HUDEP-2 (cell line): Measurements from ENCODE around the gene INPP4B.

ENCODE experiments used
- DNase-seq, 76 experiments: peaks; one replicate each; lab custom pipeline; 2025; ENCODE audit not compliant: unreplicated experiment in 76 of 76; lab: John Stamatoyannopoulos, UW

The INPP4B gene

DNA sequence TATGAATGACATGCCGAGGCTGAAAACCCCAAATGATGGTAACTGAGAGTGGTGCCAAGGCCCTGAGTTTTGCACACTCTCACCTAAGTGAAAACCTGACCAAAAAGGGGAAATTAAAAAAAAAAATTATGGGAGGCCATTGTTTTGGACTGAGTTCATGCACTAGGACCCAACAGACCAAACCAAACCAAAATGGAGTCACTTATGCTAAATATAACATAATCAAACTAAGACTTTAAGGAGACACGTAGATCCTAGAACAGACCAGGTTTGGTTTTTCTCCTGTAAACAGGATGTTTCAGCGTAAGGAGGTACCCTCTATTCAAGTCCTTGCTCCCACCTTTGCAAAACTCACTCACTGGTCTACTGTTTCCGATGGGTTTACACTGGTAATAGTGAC, 453.0 kb downstream of the INPP4B start:
- no peak for DNase-seq

DNA sequence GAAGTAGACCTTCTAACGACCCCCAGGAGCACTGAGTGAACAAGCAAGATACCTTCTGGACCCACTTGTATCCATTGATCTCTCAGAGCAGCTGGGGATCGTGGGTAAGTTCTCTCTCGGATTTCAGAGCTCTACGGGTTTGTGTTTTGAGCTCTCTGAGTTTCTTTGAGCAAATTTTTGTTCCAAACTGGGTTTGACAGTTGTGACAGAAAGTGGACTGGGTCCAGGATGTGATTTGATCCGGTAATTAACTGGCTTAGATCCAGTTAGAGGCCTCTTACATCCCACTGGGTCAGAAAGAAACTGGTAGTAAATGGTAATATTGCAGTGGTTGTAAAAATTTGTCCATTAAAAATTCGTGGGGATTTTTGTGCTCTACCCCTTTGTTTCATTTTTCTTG, 459.2 kb downstream of the INPP4B start:
- DNase-seq: no peak

DNA sequence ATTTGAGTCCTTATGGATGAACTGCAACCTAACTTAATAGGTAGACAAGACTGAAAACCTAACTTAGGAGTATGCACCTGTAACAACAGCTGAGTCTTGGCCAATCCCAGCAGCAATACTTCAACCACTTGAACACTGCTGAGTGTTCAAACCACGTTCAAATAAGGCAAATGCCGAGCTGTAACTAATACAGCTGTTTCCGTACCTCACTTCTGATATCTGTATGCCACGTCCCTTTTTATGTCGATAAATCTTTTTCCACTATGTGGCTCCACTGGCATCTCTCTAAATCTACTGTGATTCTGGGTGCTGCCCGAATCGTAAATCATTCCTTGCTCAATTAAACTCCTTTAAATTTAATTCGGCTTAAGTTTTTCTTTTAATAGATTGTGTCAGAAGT, 459.7 kb downstream of the INPP4B start:
- no peak for DNase-seq

DNA sequence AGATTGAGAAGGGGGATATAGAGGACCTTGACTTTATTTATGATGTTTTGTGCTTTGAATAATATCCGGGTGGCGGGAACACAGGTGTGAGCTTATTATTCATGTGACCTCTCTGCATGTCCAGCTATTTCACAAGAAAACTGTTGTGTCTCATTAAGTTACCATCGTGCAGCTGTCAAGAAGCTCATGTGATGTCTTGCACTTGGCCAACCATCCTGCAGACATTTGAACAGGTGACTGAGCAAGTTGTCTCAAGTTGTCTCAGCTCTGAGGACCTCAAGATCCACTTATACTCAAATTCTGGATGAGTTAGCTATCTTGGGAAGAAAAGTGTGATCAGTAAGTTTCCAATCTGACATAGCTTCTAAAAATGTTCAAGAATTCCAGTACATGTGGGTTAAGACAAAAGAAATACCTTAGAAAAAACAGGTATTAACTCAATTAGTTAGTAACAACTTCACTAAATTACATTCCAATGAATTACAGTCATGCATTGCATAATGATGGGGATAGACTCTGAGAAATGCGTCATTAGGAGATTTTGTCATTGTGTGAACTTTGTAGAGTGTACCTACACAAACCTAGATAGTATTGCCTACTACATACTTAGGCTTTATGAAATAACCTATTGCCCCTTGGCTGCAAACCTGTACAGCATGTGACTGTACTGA, 462.2 kb downstream of the INPP4B start:
- no peak for DNase-seq

DNA sequence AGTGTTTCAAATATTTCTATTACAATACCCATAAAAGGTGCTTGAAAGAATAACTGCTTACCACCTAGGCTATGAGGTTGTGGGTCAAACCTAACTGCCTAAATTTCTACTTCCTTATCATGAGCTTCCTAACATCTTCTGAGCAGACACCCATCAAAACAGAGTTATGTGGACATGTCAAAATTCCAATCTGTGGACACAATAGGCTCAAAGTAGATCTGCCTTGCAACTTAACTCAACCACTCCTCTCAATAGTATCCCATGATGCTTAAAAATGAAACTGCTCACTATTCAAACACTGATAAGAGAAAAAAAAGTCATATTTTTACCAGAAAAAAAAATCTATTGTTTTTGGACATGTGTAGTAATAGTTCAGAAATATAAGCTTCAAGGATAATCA, 462.7 kb downstream of the INPP4B start:
- DNase-seq: no peak

DNA sequence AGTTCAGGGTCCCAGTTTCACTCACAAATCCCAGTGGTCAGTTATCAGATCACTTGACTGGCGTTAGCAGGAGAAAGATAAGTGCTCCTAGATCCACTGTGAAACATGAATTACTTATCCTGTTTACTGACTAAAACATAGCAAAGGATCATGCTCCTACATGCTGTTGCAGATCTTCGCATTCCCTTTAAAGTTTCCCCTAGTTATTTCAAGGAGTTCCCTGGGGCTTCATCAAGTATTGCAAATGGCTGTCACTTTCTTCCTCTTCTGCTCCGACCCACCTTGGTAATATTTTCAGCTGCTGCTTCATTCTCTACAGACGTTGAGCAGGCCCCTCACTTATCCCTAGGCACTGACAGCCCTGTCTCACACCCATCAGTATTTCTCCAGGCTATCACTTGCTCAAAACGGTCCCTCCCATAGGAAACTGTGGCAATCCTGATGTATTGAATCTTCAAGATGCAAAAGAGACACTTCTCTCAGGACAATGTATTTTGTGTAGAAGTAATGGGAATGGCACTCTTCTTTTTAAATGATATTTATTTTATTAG, 466.0 kb downstream of the INPP4B start:
- DNase-seq: no peak

DNA sequence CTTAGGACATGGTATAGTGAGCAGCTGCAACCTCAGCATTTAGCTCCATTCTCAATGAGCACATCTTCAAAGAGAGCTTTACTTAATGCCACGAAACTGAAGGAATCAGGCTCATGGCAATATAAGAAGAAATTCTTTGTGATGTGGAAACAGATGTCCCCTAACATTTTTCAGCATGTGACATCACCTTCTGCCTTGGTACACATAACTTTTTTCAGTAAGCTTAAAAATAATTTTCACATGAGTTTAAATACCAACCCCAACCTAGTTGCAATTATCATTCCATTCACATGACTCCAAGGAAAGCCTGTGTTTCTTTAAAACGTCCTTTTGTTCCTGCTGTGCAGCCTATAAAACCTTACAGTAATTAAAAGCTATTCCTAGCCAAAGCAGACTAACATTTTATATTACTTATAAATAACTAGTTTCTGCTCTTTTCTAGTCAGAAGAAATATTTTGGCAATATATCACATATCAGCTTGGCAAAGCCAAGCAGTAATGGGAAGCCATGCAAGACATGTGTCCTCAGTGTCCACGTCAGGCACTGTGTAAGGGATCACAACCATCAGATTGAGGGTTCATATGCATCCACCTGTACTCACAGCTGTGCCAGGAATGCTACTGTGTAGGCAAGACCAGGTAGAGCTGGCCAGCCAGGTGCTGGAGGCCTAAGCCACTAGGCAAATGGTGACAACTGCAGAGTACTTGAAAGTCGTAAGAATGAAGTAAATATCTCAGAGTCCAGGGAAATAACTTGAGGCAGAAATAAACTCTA, 466.6 kb downstream of the INPP4B start:
- no peak for DNase-seq

DNA sequence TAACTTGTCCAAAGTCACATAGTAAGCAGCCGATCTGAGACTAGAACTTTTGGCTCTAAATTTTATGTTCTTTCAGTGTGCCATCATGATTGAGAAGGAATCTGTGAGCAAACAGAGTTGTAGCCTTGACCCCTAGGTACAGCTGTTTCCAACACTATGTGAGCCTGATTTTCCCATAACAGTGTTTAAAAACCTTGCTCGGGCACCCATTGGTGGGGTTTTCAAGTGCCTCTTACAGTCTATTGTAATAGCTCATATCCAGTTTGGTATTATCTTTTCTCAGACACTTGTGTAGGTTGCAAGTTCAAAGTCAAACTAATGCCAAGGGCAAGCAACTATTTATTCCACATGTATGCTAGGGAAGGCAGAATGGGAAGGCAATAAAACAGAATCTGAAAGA, 467.9 kb downstream of the INPP4B start:
- DNase-seq: no peak

DNA sequence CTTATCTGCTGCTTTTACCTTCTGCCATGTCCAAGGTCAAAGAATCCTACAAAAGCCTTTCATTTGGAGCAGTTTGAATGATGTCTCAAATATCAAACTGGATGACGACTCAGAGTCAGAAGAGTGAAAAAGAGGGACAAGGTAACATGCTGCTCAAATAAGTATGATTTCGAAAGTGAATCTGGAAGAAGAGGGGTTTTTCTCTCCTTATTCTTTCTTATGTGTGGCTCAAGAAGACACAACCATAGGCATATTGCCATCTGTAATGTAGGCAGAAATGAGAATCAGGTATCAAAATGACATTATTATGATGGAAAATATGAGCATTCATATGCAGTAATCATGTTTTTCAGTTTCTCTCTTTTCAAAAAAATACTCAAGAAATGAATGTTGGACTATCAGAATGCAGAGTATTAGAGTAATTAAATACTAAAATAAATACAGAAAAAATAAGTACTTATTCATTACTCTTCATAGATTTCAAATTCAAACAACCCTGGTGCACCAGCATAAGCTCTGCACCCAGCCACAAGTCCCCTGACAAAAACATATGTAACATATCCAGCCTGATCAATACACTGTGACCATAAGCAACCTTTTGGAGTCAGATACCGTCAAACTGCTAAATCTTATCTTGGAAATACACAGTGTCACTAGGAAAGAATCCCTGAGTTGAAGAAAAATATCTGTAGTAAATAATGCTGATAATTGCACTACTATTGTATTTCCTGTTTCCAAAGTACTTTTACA, 468.6 kb downstream of the INPP4B start:
- no peak for DNase-seq

DNA sequence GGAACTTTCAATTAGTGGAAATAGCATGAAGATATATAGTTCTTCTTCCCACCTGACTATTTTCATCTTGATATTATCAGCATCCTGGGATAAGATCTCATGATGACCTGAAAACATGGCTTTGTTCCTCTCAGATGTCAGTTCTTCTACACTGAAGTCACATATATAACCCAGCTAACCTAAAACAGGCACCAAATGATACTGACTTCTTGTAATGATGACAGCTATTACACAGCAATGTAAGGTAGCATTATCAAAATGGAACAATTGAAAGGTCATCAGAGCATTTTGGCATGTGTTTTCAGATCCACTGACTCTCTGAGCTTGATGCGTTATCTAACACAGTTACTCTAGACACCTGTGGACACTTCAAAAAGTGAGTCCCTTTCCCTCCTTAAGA, 469.9 kb downstream of the INPP4B start:
- no peak for DNase-seq

DNA sequence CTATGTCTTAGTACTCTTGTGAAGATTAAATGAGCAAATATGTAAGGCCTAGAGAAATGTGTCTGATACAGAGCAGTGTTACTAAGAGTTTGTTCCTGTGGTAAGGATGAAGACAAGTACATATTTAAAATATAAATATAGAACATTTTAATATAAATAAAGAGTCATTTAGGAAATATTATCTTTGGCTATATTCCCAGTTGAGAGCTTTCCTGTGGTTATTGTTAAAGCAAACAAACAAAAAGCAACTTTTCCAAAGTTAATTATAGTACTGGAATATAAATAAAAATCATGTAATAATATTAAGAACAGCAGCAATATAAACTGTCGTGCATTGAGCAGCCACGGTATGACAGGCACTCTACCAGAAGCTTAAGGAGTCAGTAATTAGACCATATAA, 472.5 kb downstream of the INPP4B start:
- DNase-seq: no peak

DNA sequence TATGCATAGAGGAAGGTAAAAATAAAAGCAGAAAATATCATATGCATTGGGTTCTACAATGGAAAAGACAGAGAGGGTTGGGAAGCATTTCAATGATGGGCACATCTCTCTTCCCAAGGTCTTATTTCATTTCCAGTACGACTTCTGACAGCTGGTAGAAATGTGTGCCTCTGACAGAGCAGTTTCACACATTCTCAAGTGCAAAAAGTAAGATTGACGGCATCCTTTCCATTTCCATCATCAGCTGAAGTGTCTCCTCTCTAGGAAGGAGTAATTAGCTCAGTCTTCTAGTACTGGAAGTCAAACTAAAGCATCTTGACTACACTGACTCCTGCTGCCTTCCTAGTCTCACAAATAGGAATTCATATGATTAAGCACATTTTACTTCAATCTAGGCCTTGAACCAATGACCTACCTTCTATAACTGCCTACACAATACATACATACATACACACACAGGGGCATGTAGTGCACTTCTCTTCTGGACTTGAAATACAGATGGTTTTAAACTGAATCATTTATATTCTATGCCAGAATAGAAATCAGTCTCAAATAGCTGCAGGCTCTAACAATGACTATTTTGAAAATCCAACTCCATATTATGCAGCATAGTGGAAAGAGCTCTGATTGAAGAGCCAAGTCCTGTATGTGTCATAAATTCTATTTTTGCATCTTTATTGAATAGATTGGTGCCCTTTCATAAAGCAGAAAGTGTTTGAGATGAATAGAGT, 473.4 kb downstream of the INPP4B start:
- no peak for DNase-seq

DNA sequence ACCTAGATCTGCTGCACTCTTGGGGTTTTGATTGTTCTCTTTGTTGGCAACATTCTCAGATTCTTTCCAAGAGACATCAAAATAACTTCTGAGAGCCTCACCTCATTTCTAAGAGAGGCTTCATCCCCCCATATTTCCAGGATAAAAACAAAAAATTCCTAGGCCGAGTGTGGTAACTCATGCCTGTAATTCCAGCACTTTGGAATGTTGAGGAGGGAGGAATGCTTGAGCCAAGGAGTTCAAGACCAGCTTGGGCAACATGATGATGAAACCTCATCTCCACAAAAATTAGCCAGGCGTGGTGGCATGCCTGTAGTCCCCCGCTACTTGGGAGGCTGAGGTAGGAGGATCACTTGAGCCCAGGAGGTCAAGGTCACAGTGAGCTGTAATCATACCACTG, 477.0 kb downstream of the INPP4B start:
- no peak for DNase-seq

DNA sequence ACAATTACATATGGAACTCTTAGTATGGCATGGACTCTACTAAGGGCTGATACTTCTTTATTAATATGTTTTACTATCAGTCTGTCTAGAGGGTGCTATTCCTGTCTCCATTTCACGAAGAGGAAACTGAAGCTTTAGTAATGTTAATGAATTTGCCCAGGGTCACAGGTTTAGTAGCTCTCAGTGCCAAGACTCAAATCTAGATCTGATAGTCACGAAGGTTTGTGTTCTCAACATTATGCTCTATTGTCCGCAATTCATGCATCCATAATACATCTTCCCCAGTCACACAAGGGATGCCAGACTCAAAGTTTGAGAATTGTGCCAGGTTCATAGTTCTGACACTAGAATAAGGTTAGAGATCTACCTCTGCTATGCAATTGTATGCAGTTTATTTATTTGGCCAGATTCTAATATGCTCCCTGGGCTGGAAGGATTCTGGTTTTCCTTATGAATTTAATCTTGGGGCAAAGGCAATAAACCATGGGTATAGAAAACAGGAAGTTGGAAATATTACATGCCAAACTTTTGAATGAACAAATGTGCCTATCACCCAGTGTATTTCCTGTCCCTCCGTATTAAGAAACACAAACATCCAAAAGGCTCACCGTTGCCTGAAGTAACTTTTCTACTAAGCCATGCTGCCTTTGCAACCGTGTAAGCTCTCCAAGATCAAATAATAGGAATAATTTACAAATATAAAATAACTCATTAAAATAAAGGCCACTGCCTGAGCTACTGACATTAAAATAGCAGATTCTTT, 478.5 kb downstream of the INPP4B start:
- DNase-seq: no peak

DNA sequence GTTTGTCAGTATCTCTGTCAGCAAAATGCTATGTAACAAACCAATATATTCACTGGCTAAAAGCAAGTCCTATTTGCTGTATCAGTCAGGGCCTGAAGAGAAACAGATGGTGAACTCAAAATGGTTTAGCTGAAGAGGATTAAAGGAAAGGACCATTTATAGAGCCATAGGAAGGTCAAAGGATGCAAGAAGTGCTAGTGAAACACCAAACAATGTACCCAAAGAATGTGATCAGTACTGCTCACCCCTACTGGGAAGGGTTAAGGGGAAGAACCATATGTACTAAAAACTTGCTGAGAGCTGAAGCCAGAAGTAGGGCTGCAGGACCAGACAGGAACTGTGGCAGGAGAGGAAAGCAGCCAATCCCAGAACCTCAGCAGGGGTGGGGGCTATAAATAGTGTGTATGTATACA, 479.3 kb downstream of the INPP4B start:
- DNase-seq: no peak

DNA sequence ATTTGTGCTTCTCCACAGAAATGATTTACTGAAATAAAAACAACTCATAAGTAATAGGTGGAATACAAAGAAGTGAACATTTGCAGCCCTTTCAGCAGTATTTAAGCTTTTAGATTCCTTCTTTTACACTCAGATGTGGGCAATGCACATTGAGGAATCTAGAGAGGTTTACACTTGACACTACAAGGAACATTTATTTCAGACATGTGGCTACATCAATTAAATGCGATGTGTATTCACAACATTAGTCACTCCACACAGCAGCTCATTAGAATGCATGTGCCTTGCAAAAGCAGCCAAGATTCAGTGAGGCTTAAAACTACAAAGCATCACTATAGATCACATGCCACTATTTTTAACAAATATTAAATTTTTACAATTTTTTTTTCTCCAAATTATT, 480.7 kb downstream of the INPP4B start:
- no peak for DNase-seq

DNA sequence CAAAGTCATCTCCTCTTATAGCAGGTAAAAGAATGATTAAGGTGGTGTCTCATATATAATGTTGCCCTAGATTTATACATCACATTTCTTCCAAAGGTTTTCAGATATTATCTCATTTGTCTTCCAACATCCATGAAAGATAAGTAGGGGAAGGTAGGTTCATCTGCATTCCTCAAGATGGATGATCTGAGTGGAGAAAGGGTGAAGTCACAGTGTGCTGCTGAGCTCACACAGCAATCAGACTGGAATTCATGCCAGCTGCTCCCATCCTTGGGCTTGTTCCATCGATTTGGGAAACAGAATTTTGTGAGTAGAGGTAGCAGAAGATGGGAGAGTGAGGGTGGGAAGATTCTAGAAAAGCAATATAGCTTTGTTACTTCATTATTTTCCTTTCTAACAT, 482.4 kb downstream of the INPP4B start:
- no peak for DNase-seq

DNA sequence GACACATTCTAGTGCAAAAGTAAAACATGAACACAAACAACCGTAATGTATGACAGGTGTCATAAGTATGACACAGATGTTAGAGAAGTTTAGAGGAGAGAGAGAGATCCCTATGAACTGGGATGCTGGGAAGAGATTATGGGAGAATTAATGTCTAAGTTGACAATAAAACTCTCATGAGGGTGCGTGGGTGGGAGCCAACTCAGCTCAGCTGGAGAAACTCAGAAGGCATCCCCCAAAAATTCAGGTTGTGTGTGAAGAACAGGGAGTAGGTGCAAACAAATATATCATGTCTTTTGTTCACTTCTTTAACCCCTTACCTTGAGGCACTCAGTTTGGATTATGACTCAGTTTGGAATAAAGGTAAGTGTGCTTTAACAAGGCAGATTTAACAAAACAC, 484.1 kb downstream of the INPP4B start:
- DNase-seq: no peak

DNA sequence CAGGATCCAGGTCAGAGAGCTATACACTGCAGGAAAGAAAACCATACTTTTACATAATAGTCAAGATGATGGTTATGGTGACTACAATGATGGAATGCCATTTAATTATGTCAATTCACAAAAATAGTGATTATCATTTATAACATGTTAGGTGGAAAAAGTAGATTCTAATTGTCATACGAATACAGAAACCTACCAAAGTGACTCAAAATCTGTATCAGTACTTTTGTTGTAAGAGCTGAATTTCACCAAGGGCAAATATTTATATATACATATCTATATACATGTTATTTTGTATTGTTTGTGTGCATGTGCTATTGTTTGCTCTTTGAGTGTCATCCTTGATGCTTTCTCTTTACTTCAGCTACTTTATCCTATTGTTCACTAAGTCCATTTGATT, 485.4 kb downstream of the INPP4B start:
- DNase-seq: no peak

DNA sequence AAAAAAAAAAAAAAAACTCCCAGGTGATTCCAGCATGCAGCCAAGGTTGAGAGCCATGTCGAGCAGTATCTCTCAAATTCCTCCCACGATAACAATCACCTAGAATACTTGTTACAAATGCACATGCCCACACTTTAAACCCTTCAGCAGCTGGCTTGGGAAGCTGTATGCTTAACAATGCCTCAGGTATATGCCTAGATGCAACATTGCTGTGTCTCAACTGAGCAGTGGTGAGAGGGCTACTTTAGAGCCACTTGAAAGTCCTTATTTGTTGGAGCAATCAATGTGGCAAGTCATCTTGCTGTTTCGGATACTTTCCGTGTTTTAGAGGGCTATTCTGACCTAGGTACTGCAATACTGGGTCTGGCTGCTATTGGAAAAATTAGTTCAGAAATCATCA, 487.4 kb downstream of the INPP4B start:
- DNase-seq: no peak
